ENCODE results near the gene TMTC4.

Gene TMTC4

GRCh38 chr13:100650326-100650725 is 24.3 kb downstream of the TMTC4 start:
- Histone ChIP-seq H4K20me1 (ENCODE audit: low read depth, low read length) (no peaks in the 10 kb centered on the region), H3K4me3 (ENCODE audit: insufficient read depth, low read length, poor library complexity, severe bottlenecking) (no peak overlapping the region), H2AFZ (ENCODE audit: low read depth, low read length, severe bottlenecking) (no peak overlapping the region), H3K36me3 (ENCODE audit: low read length) (no peaks in the 10 kb centered on the region), H3K4me2 (ENCODE audit: low read depth, low read length, poor library complexity, severe bottlenecking) (no peak overlapping the region), H3F3A (ENCODE audit: insufficient read depth) (no peaks in the 10 kb centered on the region), H3K9me2 (replicated peaks; ENCODE audit: insufficient read depth, low read length) (no peaks in the 10 kb centered on the region), H3K9ac (ENCODE audit: low read length) (no peak overlapping the region), H3K79me2 (ENCODE audit: insufficient read depth, low read length) (no peaks in the 10 kb centered on the region), H3K27ac (ENCODE audit: low read depth, low read length) (no peak overlapping the region), H3K27me3 (ENCODE audit: low read length) (no peaks in the 10 kb centered on the region), H3K9me3 (ENCODE audit: insufficient read depth, low read length) (no peaks in the 10 kb centered on the region)
- no peak for TF ChIP-seq EZH2phosphoT487 (conservative IDR thresholded peaks at IDR 0.05; ENCODE audit: low read length)
- no peak for TF ChIP-seq CTCF (IDR thresholded peaks at IDR 0.05; ENCODE audit: insufficient read depth, low read length, poor library complexity, severe bottlenecking)

GRCh38 chr13:100648354-100648753 is 26.2 kb downstream of the TMTC4 start:
- Histone ChIP-seq H3K36me3 (ENCODE audit: low read length) (no peaks in the 10 kb centered on the region), H3K27ac (ENCODE audit: low read depth, low read length) (no peak overlapping the region), H3F3A (ENCODE audit: insufficient read depth) (no peaks in the 10 kb centered on the region), H3K9ac (ENCODE audit: low read length) (no peak overlapping the region), H2AFZ (ENCODE audit: low read depth, low read length, severe bottlenecking) (no peak overlapping the region), H4K20me1 (ENCODE audit: low read depth, low read length) (no peaks in the 10 kb centered on the region), H3K4me2 (ENCODE audit: low read depth, low read length, poor library complexity, severe bottlenecking) (no peak overlapping the region), H3K27me3 (ENCODE audit: low read length) (no peaks in the 10 kb centered on the region), H3K79me2 (ENCODE audit: insufficient read depth, low read length) (no peaks in the 10 kb centered on the region), H3K9me2 (replicated peaks; ENCODE audit: insufficient read depth, low read length) (no peaks in the 10 kb centered on the region), H3K9me3 (ENCODE audit: insufficient read depth, low read length) (no peaks in the 10 kb centered on the region), H3K4me3 (ENCODE audit: insufficient read depth, low read length, poor library complexity, severe bottlenecking) (no peak overlapping the region)
- TF ChIP-seq CTCF (IDR thresholded peaks at IDR 0.05; ENCODE audit: insufficient read depth, low read length, poor library complexity, severe bottlenecking) (no peak), EZH2phosphoT487 (conservative IDR thresholded peaks at IDR 0.05; ENCODE audit: low read length) (no peak)

DNA sequence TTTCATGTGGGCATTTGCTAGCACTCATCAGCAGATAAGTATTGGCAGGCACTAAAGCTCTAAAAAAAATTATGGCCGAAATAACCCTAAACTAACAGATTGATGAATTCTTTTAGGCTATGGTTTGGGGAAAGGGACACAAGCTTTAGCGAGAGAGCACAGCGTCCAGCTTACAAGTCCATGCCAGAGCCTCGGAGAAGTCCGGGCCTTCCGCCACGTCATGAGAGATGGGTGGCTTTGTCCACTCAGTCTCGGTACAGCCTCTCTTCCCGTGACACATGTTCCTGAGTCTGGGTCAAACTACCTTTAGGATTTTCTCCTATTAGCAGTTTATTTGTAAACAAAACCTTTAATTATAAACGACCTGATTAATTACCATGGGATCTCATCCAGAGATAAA is 27.7 kb downstream of the TMTC4 start:
- Histone ChIP-seq H3K4me2 (ENCODE audit: low read depth, low read length, poor library complexity, severe bottlenecking) (no peak overlapping the region), H3F3A (ENCODE audit: insufficient read depth) (no peaks in the 10 kb centered on the region), H4K20me1 (ENCODE audit: low read depth, low read length) (no peaks in the 10 kb centered on the region), H3K27me3 (ENCODE audit: low read length) (no peaks in the 10 kb centered on the region), H3K9me2 (replicated peaks; ENCODE audit: insufficient read depth, low read length) (no peaks in the 10 kb centered on the region), H3K27ac (ENCODE audit: low read depth, low read length) (no peak overlapping the region), H3K79me2 (ENCODE audit: insufficient read depth, low read length) (no peaks in the 10 kb centered on the region), H3K9ac (ENCODE audit: low read length) (no peak overlapping the region), H3K36me3 (ENCODE audit: low read length) (no peaks in the 10 kb centered on the region), H3K9me3 (ENCODE audit: insufficient read depth, low read length) (no peaks in the 10 kb centered on the region), H3K4me3 (ENCODE audit: insufficient read depth, low read length, poor library complexity, severe bottlenecking) (no peak overlapping the region), H2AFZ (ENCODE audit: low read depth, low read length, severe bottlenecking) (no peak overlapping the region)
- no peak for TF ChIP-seq EZH2phosphoT487 (conservative IDR thresholded peaks at IDR 0.05; ENCODE audit: low read length)
- TF ChIP-seq CTCF (IDR thresholded peaks at IDR 0.05; ENCODE audit: insufficient read depth, low read length, poor library complexity, severe bottlenecking) = no peak

Data from SU-DHL-6 (cell line).